Stimulated activated CD8-positive, alpha-beta memory T cell treated with anti-CD3 and anti-CD28 coated beads, Interleukin-7, amount 100 ng/mL, for 48 hours (primary cell): ENCODE measurements around the gene TAOK1.

Experiments used
- DNase-seq, 2 donors: peaks; one replicate each; pipeline ENCODE4 v3.0.0-alpha.2; 2020; ENCODE audit warnings: low read depth in 1 of 2; ENCODE audit errors: extremely low read depth in 1 of 2

TAOK1 gene

DNA sequence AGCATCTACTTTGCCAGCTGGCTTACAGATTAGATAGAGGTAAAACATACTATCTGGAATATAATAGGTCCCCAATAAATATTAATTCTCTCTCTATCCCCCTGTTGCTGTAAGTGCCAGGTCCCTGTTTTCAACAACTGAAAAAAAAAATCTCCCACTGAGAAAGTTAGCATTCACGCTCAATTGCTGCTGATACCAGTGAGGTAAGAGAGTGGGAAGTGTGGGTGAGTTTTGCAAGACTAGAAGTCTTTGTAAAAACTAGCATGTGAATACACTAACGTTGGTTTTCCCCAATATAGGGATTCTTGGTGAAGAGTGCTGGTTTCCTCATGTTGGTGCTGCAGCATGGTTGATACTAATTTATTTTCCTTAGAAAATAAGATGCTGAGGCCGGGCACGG lies 11.7 kb upstream of the TAOK1 start:
- DNase-seq: no peak

DNA sequence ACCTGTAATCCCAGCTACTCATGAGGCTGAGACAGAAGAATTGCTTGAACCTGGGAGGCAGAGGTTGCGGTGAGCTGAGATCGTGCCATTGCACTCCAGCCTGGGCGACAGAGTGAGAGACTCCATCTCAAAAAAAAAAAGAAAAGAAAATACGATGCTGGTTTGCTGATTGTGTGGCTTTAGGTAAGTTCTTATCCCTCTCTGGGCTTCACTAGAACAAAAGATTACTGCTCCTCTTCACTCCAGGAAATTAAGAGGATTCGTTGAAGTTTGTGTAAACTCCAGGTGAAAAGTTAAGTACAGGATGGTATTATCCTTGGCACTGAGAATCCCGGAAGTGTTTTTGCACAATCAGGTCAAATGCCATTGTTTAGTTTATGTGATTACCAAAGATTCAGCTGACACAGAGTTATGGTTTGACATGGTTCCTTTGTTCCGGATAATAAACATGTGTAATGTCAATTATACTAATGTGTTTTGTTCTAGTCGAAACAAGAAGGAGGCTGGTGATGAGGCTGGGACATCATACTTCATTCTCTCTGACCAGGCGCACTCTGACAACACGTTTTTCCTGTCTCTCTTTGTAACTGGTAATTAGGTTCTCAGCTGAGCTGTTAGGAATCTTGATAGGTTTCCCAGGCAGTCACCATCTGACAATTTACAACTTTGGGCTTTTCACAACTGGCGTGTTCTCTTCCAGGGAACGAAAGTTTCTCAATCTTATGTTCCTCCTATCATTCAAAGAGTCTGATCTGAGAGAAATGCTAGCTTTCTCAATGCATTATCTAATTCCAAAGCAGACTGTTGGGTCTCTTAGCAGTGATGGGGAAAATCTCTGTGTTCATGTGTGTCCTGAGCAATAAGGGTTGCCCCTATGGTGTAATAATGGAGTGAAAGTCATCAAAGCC lies 10.8 kb upstream of the TAOK1 start:
- no peak for DNase-seq

DNA sequence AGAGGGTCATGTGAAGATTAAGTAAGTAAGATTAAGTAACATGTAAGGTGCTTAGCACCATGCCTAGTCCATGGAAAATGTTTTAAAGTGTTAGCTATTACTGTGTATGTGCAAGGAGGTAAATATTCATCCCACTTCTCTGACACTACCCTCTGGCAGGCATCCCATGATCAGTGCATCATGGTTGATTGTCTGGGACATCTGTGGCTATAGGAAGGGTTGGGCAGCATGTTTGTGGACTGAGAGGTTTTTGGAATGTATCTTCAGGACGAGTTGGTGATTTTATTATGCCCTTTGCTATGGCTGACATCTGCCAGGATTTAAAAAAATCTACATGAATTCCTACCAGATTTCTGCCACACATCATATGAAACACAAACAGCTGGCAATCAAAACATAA lies 6.5 kb upstream of the TAOK1 start:
- no peak for DNase-seq

DNA sequence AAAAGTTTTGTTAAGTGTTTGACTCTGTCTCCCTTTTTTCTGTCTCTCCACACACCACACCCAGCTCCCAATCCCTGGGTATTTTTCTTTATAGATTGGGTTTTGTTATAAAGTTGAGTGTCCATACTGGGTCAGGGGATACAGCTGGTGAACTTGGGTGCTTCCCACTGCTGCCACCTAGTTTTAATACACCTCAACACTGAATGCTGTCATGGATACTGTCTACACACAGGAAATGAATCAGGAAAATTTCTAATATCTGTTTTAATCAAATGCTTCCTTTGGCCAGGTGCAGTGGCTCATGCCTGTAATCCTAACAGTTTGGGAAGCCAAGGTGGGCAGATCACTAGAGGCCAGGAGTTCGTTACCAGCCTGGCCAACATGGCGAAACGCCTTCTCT lies 5.3 kb upstream of the TAOK1 start:
- no peak for DNase-seq

DNA sequence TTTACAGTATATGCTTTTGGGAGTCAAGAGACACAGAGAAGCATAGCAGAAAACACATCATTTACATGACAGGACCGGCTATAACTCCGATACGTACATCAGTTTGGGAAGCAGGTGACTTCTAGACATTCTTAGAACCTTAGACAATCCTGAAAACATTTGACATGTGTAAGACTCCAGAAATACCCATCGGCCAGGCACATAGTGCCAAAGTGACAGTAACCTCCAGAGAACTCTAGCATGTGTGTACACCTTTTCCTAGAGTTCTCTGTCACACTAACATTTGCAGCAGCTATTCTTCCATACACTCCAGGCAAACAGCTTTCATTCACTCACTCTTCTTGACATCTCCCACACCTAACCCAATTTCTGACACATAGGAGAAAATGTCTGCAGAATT lies 3.4 kb upstream of the TAOK1 start:
- no peak for DNase-seq

DNA sequence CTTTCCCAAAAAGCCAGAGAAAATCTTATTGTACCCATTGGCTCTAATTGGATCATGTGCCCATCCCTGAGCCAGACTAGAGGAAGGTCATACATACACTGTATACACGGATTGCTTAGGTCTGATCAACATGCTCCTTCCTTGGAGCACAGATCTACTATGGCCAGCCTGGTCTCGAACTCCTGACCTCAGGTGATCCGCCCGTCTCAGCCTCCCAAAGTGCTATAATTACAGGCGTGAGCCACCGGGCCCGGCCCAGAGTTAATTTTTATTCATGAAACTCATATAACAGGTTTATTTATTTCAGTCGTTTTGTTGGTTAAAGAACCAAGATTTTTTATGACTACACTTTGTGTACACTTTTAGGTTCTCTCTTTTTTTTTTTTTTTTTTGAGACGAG lies 1.2 kb upstream of the TAOK1 start:
- no peak for DNase-seq

DNA sequence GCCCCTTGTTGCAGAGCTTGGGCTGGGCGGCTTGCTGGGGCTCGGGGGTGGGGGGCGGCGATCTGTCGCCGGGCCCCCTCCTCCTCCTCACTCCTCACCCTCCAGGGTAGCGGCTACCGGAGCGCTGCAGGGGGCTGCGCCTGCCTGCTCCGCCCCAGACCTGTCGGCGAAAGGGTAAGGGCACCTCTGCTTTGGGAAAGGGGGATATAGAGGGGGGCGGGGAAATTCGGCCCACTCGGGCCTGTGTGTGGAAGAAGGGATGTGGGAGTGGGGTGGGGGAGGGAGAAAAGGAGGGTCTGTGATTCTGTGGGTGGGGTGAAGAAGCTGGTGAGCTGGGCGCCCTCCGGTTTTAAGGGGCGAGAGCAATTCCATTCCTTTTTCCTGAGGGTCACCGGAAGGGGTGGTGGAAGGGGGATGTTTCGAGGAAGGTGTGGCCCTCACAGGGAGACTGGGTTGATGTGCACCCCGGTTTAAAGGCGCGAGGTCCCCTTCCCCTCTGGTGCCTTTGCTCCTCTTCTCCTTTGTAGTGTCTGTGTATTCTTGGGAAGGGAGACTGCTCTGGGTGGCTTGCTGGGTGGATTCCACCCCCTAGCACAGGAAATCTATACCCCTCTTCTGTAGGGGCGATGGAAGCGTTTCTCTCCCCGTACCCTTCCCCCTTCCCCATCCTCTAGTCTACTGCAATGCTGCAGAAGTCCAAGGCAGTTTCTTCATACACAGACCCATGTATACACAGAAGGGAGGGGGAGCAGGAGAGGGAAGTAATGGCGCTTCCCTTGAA lies 878 bp downstream of the TAOK1 start:
- DNase-seq: no peak

DNA sequence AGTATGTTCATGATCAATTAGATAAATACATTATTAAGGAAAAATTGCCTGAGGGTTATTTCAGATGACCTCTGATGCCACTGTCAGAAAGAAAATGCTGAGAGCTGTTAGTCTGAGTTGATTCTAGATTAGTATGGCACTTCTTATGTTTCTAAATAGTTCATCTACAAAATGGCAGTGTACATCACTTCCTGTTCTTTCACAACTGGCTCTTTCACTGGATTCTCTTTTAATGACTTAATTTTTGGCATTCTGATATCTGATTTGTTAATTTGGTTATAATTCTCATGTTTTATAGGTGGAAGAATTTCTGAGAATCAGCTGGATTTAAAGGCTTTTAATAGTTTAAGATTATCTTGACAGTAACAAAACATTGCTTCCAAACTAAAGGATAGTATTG lies 3.3 kb downstream of the TAOK1 start:
- no peak for DNase-seq

DNA sequence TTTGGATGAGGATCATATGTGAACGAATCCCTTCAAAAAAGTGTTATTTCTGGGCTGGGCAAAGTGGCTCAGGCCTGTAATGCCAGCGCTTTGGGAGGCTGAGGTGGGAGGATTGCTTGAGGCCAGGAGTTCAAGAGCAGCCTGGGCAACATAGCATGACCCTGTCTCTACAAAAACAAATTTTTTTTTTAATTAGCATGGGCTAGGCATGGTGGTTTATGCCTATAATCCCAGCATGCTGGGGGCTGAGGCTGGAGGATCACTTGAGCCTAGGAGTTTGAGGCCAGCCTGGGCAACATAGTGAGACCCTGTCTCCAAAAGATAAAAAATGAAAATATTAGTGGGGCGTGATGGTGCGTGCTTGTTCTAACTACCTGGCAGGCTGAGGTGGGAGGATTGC lies 4.6 kb downstream of the TAOK1 start:
- DNase-seq: no peak

DNA sequence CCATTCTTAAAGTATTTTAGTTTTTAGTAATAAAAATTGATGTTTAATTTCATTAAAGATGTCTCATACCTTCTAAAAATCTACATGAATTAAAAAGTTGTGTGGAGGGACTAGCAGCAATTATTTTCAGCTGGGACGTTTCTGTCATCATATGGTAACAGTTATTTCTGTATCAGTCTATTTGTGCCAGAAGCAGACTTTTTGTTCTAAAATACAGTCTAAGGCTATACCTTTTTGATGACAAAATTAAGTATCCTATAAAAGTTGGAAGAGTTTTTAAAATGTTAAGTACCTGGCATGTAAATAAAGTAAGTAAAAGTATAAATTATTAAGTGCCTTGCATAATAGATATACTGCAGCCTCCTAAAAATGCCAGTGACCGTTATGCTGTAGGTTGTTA lies 5.9 kb downstream of the TAOK1 start:
- no peak for DNase-seq

DNA sequence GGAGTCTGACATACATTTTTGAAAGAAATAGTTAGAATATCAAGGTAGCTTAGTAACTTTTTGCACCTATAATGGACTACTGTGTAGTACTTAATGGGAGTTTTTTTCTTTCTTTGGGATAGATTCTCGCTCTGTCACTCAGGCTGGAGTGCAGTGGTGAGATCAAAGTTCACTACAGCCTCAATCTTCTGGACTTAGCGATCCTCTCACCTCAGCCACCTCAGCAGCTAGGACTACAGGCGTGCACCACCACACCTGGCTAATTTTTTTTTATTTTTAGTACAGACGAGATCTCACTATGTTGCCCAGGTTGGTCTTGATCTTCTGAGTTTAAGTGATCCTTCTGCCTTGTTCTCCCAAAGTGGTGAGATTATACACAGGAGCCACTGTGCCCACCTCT lies 9.5 kb downstream of the TAOK1 start:
- DNase-seq: no peak

DNA sequence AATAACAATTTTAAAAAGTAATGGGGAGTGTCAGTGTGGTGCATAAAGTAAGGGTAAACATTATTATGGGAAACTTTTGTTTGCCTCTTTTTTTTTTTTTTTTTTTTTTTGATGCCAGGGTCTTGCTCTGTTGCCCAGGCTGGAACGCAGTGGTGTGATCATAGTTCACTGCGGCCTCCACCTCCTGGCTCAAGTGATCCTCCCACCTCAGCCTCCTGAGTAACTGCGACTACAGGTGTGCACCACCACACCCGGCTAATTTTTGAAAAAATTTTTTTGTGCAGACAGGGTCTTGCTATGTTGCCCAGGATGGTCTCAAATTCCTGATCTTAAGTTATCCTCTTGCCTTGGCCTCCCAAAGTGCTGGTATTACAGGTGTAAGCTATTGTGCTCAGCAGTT lies 10.7 kb downstream of the TAOK1 start:
- no peak for DNase-seq

DNA sequence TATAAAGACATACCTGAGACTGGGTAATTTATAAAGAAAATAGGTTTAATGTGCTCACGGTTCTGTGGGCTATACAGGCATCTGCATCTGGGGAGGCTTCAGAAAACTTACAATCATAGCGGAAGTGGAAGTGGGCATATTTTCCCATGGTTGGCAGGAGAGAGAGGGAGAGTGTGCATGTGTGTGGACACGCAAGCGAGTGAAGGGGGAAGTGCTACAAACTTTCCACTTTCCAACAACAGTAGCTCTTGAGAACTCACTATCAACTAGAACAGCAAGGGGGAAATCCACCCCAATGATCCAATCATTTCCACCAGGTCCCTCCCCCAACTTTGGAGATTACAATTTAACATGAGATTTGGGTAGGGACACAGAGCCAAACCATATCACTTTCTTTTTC lies 11.1 kb downstream of the TAOK1 start:
- DNase-seq: no peak

DNA sequence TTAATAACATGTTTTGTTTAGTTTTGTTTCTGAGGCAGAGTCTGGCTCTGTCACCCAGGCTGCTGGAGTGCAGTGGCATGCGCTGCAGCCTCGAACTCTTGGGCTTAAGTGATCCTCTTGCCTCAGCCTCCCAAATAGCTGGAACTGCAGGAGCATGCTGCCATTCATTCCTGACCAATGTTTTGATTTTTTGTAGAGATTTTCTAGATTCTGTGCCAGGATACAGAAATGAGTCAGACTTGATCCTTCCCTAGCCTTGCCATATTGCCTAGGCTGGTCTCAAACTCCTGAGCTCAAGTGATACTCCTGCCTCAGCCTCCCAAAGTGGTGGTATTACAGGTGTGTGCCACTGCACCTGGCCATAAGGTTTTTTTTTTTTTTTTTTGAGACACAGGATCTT lies 17.7 kb downstream of the TAOK1 start:
- no peak for DNase-seq

DNA sequence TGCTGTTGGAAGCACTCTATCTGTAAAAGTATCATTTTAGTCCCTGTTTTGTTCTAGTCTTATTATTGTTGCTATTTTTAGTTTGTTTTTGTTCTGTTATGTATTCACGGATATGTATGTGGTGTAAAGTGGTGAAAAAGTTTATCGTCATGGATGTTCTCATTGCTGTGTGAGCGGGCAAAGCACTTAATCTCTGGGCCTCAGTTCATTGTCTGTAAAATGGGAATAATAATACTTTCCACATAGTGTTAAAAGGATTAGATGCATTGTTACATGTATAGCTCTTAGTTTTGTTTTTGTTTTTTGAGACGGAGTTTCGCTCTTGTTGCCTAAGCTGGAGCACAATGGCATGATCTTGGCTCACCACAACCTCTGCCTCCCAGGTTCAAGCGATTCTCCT lies 19.8 kb downstream of the TAOK1 start:
- DNase-seq: no peak

DNA sequence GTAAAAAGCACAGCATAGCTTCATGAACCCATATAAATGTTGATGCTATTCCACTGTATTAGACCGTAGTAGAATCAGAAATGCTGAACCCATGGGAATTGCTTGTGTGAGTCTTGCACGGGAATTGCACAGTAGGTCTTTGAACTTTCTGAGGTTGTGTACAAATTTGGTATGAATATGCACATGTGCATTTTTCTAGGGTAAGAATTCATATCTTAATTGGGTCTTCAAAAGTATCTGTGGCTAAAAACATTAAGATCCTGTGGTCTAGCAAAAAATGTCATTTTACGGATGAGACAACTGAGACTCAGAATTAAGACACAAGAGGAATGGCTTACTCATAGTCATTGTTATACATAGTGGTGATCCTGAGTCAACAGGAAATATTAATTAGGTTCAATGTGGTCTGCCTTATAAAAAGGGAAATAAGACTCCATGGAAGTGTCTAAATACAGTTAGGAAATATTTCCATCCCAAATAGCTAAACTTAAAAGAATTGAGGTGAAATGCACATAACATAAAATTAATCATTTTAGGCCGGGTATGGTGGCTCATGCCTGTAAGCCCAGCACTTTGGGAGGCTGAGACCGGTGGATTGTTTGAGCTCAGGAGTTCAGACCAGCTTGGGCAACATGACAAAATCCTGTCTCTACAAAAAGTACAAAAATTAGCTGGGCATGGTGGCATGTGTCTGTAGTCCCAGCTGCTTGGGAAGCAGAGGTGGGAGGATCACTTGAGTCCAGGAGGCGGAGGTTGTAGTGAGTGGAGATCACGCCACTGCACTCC lies 22.8 kb downstream of the TAOK1 start:
- no peak for DNase-seq

DNA sequence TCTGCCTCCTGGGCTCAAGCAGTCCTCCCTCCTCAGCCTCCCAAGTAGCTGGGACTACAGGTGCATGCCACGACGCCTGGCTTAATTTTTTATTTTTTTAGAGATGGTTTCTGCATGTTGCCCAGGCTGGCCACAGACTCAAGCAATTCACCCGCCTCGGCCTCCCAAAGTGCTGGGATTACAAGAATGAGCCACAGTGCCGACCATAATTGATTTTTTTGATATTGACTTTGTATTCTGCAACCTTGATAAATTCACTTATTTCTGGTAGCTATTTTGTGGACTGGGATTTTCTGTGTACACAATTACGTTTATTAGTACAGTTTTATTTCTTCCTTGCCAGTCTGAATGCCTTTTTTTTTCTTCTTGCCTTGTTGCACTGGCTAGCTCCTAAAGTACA lies 30.0 kb downstream of the TAOK1 start:
- DNase-seq: no peak

DNA sequence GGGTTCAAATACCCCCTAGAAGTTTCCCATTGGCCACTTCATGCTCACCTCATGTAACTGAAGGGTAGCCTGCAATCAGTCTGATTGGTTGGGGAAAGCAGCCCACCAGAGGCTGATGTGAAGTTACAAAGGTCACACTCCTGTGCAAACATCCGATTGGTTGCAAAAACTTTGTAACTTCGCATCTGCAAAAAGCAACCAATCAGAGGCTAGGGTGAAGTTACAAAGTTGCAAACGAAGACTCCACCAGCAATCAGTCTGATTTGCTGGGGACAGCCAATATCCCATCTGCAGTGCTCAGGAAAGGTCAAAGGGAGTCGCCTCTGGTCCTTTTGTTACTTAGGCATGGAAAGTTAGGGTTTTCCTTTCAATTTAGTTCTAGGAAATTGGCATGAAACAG lies 40.1 kb downstream of the TAOK1 start:
- no peak for DNase-seq

DNA sequence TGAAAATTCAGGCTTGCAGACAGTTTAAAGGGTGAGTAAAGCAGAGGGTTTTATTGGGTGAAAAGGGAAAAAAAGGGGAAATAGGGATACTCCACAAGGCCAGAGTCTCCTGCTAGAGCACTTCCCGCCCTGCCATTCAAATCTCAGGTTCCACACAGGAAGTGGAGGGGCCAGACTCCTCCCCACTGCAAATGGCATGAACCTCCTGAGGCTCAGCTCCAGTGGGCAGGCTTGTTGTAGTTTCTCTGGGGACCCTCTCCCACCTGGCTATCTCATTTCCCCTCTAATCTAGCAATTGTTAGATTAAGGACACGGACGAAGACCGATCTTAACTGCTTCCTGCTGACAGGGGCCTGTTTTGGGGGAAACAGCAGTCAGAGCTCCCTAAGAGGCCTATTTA lies 43.4 kb downstream of the TAOK1 start:
- DNase-seq: no peak

DNA sequence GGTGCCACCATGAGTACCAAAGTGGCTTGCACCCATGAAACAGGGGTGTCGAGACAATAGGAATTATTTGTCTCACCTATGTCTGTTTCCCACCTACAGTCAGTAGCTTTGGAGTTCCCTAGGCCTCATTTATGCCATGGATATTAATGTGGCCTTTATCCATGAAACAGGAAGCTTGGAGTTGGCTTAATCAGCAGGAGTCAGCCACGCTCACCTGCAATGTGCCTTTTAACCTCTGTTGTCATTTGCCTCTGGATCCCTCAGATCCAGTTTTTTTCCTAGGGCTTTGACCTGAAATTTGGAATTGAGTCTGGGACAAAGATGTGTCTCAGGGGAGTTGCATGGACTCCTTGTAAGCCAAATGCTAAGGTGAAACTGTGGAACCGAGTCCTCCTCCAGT lies 44.4 kb downstream of the TAOK1 start:
- no peak for DNase-seq

DNA sequence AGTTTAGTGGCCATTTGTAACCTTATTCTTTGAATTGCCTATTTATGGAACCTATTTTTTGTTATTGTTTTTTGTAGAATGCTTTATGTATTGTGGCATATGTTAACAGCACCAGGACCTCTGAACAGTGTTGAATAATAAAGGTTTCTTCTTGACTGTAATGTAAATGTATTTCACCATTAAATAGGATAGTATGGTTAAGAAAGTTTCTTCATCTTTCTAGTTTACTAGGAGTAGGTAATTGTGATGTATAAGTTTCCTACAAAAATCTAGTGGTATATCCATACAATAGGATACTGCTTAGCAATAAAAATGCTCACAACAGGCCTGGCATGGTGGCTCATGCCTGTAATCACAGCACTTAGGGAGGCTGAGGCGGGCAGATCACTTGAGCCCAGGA lies 52.3 kb downstream of the TAOK1 start:
- DNase-seq: no peak
